Measurements from ENCODE around the gene ANKS6.

Gene ANKS6

DNA sequence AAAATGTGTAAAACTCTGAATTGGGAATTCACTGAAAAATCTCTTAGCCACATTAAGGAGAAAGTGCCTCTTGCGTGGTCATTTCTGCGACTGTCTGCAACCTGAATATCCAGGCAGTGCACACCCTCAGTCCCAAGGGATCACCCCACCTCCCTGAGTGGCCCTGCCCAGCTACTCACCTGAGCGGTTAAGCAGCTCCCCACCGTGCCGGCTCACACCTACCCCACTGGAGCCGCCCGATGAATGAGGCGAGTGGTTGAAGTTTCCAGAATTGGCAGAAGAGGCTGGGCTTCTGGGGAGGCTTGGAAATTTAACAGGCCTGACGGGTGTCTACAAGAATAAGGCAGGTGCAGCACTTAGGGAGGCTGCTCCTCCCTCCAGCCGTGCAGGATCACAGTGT lies 25.6 kb downstream of the ANKS6 start:
- FAIRE-seq, result no peak

DNA sequence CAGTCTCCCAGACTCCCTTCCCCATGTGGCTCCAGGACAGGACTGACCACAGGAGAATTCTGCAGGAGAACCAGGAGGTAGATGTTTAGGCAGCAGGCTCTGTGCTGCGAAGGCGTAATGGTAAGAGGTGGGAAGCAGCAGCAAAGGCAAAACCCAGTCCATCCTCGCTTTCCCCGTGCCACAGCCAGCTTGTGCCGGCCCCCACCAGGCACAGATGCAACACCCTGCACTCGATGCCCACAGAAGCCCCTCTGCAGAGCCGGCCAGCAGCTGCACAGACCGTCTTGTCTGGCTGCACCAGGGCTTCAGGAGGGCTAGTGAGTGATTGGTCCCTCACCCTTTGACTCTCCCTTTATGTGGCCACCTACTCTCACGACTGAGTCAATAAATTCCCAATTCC lies 28.0 kb downstream of the ANKS6 start:
- no peak for FAIRE-seq

DNA sequence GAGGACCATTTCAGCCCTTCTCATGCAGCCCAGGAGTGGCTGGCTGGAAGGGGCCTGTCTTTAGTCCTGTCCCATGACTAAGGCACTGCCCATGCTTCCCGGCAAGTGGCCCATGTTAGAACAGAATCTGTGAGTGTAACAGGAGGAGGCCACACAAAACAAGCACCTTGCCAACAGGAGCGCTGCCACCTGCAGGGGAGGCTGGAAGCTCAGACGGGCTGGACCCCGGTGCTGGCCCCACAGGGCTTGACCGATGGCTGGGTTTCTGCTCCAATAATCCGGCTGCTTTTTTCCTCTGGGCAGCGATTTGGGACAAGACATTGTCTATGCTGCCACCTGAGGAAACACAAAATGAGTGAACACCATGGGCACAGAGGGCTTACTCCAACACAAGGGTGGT lies 28.4 kb downstream of the ANKS6 start:
- no peak for FAIRE-seq

DNA sequence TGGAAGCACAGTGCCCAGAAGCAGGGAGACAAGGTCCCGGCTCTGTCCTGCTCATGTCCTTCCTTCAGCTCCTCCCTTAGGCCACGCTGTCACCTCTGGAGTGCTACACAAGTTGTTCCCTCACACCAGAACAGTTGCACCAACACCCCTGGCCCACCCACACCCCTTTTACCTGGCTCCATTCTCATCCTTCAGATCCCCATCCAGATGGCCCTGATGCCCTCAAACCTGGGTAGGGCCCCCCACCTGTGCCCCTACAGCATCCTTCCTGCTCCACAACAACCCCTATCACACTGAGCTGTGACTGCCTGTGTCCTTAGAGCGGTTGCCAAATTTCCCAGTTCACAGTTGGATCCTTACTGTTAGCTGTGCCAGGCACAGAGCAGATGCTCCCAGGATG lies 29.2 kb downstream of the ANKS6 start:
- FAIRE-seq, result no peak

DNA sequence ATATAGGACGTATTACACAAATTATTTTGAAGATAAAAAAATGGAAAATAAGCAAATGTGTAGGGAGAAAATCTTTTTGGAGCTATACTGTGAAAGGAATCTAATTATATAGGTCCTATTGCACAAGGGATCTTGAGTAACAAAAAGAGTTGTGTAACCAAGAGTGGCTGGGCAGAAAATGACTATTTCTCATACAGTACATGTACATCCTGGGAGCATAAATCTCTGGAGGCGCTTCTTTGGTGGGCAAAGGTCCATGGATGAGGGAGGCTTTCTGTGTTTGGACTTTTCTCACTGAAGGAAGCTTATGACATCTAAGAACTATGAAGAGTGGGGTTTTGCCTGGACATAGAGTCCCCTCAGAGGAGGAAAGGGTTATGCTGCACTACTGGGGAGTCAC lies 29.8 kb downstream of the ANKS6 start:
- no peak for FAIRE-seq

DNA sequence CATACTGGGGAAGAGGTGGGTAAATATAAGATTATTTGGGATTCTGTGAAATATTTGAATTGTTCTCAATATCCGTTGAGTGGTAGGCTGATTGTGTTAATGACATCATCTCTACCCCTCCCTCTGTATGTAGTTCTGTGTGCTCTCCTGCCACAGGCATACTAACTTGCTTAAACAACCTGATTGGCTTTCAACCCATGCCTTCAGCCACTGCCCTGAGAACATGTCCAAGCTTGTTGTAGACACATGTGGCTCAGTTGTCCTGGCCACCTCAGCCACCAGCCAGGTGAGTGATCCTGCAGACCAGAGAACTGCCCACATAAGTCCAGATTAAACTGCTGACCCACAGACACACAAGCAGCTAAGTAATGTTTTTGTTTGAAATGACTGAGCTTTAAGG lies 31.1 kb downstream of the ANKS6 start:
- FAIRE-seq, result no peak

DNA sequence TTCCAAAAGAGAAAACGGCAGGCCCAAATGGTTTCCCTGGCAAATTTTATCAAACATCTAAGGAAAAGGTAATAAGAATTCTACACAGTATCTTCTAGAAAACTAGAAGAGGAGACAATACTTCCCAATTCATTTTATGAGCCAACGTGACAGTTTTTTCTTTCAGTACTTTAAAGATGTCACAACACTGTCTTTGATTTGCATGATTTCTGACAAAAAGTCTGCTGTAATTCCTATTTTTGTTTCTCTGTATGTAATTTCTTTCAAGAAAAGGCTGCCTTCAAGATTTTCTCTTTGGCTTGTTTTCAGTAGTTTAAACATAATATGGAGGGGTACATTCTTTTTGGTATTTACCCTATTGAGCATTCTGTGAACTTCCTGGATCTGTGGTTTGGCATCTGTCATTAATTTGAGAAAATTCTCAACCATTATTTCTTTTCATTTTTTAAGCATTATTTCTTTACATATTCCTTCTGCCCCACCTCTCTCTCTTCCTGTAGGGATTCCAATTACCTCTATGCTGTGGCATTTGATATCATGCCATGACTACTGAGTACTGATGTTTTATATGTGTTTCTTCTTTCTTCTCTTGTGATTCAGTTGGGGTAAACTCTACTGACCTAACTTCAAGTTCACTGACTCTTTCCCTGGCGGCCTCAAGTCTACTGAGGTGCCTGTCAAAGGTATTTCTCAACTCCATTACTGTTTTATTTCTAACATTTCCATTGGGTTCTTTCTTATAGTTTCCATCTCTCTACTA lies 32.2 kb downstream of the ANKS6 start:
- no peak for FAIRE-seq

DNA sequence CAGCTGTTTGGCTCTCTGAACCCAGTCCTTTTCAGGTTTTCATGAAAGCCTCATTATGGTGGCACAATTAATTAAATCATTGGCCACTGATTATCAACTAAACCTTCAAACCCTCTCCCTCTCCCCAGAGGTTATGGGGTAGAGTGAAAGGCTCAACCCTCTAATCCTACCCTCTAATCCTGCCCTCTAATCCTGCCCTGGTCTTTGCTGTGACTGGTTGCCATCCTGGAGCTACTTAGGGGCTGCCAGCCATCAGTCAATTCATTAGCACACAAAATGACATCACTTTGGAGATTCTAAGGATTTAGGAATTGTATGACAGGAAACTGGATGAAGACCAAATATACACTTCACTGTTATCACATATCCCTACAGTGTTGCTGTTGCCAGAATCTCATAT lies 36.1 kb downstream of the ANKS6 start:
- no peak for FAIRE-seq

DNA sequence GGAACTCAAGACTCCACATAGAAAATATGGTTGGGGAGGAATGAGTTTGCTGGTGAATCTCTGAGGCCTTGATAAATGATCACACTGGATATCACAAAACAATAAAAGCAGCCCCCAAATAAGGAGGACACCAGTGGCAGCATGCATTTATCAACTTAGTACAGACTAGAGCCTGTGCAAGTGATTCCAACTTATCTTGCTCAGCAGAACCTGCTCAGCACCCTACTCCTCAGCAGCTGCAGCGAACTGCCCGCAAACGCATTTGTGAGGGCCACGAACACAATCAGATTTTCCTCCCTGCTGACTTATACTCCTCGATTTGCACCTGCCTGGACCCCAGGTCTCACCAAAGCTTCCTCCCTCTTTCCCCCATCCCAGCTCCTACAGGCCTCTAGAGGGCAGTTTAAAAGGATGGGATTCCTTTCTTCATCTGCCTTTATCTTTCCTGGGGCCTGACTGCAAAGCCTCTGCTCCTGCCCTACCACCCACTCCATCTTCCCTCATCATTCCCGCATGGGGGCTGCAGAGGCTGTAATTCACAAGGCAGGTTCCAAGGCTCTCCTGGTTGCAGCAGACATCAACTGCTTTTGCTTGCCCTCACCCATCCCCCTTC lies 41.2 kb downstream of the ANKS6 start:
- no peak for FAIRE-seq

DNA sequence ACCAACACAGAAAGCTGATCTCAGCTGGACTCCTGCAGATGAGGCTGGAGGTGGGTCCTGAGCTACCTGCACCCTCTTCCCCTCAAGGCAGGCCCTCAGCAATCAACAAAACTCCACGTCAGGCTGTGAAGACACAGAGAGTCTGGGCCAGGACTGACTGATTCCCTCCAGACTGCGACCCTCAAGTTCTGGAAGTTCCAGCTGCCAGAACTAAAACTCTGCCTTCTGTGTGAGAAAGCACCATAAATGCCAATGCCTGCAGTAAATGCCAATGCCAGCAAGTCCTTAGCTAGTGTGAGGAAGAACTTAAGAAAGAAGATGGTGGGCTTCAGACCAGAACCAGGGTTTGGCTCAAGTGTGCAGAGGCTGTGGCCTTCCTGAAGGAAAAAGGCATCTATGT lies 45.1 kb downstream of the ANKS6 start:
- no peak for FAIRE-seq

DNA sequence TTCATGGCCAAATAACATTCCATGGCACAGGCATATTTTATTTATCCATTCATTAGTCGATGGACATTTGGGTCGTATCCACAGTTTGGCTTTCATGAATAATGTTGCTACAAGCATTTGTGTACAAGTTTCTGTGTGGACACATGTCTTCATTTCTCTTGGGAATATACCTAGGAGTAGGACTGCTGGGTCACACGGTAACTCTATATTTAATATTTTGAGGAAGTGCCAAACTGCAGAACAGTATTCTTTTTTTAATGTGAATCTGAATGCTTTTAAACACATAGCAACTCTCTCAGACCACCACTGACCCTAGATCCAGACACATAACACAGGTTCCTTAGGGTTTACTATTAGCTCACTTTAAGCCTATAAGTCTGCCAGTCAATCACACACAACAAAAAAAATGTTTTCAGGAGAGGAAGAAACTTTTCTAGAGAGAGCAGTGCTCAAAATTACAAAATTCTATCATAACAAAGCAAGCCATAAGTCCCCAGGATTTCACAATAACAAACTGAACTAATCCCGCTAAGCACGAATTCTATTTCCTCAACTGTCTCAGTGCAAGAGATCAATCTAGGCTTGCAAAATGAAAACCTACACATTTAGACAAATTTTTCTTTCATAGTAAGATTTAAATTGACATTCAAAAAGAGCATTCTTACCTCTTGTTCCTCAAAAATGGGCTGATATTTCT lies 45.8 kb downstream of the ANKS6 start:
- no peak for FAIRE-seq

DNA sequence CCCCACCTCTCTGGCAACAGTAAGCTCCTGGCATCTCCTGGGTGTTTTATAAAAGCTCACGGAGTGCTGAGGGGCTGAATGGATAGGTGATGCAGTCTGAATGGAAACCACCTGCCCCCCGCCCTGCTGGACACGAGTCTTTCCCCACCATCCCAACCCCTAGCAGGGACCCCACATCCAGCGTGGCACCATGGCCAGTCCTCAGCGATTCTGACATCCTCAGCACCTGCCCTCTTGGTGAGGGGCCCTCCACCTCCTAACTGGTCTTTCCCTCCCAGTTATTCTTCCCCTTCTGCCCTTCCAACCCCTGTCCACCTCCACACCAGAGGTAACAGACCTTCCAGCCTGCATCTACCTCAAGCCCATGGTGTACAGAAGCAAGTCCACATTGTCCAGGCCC lies 48.9 kb downstream of the ANKS6 start:
- FAIRE-seq, result no peak

DNA sequence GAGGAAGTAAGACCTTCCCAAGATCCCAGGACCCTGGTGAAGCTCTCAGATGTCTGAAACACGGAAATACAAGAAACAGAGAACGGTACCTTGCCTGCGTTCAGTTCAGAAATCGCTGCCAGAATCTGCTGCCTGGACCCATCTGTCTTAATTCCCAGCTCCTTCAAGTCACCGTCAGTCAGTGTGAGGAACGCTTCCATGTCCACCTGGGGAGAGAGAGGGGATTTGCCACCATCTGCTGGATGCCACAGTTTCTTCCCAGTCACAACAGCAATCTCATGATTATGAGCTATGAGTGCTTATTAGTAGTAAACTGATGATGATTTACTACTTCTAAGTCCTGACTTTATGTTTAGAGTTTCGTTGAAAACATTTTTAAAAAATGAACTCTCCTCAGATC lies 50.9 kb downstream of the ANKS6 start:
- FAIRE-seq, result no peak

DNA sequence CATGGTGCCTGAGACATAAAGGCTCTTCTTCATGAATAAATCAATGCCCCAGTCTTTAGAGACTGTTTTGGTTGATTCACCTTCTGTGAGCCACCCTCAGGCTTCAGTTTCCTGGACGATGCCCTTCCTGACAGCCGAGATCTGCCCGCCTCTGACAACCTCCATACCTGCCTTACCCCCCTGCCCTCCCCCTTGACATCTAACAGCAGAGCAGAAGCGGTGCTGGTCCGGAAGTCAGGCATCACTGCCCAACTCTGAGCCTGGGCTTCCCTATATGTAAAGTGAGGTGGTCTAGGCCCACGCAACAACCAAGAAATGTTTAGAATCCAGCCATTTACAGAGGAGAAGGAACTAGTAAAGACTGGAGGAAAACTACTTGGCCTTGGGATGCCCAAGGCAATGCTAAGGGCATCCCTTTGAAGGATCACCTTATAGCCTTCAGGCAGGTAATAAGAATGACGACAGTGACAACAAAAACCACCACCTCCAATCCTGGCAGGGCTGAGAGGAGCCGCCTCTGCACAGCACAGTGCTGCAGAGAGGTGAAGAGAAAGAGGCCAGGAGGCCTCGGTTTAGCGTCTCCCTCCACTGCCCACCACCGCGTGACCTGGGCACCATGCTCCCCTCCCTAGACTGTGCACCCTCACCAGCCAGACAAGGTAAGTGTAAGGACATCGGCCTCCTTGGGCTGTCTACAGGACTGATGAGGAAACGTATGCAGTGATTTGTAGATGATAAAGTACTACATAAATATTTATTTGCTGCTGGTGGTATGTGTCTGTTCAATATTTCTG lies 52.3 kb downstream of the ANKS6 start:
- no peak for FAIRE-seq

DNA sequence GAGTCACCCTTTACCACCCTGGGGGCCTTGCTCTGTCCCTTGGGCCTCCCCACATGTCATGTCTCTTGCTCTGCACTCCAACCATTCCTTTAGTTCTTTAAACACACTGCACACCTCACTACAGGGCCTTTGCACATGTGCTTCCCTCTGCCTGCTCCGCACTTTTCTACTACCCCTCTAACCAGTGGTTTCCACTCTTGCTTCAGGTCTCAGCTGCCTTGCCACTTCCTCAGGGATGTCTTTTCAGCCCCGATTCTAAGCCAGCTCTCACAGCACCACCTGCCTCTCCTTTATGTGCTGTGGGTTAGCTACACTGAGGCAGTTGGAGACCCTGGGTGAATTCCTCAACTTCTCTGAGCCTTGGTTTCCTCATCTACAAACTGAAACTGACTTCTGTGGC lies 53.0 kb downstream of the ANKS6 start:
- FAIRE-seq, result no peak

DNA sequence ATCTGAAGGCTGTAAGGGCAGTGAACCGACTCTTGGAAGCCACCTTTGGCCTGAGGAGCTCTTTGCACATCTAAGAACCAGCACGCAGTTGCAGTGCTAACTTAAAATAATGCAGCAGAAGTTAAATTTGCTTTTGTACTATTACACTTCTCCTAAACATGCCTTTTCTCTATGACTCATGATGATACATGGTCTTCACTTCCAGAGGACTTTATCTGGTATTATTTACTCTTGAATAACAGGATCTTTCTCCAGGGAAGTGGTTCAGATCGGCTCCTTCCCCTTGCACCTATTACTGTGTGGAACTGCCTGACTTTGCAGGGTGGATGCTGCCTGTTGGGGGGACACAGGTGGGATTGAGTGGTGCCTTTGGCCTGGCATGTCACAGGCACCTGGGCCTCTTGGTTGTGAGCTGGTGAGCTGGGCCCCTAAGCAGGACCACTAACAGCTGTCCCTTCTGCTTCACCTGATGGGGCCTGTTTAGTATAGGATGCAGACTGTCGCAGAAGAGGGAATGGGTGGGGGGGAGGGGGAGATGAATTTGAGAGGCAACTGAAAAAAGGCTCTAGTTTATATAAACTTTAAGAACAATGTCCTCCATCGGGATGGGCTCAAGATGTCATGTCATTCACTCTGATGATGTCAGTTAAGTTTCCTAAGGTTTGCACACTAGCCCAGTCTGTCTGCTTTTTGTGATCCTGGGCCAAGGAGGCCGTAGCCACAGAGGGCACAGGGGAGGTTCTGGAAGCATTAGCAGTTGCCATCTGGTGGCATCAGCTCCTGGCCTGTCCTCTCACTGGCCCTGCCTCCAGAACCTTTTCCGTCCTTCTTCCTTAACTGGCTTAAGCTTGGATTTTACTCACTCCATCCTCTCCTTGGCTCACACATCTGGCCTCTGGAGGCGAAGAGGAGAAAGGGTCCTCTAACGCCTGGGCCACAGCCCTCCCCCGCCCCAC lies 53.8 kb downstream of the ANKS6 start:
- FAIRE-seq, result no peak

DNA sequence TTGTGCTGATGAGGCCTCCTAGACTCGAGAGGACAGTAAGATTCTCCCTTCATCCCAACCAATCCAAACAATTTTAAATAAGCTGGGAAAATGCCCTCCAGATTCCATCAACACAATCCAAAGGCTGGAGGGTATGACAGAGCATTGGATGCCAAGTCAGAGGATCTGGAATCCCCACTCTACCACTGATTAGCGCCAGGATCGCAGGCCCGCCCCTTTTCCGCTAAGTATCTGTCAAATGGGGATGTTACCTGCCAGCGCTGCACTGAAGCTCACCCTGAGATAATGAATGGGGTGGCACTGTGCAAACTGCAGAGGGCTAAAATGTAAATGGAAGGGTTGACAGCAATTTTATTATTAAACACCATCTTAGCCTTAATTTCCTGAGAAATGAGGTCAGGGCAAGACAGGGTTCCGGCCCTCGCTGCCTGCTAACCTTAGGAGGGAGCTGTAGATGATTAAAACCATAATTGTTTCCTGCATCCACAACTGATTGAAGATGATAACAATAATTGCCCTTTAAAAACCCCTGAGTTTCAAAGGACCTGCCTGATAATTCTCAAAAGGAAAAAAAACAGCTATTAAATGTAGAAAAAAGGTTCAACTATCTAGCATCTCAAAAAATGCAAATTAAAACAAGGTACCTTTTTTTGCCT lies 56.0 kb downstream of the ANKS6 start:
- FAIRE-seq, result no peak

DNA sequence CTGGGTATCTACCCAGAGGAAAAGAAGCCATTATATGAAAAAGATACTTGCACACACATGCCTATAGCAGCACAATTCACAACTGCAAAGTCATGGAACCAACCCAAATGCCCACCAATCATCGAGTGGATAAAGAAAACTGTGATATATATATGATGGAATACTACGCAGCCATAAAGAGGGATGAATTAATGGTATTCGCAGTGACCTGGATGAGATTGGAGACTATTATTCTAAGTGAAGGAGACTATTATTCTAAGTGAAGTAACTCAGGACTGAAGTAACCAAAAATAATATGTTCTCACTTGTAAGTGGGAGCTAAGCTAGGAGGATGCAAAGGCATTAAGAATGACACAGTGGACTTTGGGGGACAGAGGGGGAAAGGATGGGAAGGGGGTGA lies 57.6 kb downstream of the ANKS6 start:
- FAIRE-seq, result no peak

DNA sequence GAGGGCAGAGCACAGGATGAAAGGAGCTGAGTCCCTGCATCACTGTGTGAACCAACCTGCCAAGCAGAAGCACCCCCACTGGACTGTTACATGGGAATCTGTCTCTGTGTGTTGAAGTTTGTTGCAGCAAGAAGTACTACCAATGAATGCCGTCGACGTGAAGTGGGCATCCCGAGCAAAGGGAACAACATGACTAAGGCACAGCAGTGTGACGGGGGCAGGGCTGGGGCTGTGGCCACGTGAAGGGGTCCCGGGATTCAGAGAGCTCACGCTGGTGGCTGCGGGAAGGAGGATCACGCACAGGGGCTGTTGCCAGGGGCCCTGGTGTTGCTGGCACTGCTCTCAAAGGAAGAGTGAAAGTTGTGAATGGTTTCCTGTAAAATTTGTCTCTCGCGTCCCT lies 60.1 kb downstream of the ANKS6 start:
- FAIRE-seq, result no peak

DNA sequence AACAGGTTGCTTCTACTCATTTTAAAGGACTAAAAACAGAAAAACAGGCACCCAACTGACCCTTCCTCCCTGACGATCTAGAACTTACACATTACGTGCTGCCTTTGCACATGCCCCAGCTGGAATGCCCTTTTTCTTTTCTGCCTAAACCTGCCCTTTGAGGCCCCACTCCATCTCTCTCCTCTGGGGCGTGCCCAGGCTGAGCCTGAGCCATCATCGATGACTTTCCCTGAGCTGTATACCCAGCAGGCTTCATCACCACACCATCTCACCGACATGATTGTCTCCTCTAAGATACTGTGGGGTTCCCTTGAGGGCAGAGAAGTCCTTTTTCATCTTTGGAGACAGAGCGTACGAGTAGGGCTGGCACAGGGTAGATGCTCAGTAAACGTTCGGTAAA lies 63.6 kb downstream of the ANKS6 start:
- FAIRE-seq, result no peak

DNA sequence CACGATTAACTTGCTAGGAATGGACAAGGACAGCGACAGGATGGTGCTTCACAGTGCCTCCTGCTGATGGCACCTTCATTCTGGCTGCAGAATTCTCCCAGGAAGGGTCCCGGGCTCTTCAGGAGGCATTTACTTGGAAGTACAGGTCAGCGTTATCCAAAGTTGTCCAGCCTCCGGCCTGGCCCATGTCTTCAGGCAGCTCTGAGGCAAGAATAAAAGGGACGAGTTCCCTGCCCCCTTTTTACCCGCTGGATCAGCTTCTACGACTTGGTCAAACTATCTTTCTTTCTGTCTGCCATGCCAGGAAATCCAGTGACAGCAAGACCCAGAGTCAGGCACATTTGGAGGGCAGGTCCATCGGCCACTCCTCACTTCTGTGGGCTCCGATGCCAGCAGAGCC lies 64.3 kb downstream of the ANKS6 start:
- FAIRE-seq, result no peak

DNA sequence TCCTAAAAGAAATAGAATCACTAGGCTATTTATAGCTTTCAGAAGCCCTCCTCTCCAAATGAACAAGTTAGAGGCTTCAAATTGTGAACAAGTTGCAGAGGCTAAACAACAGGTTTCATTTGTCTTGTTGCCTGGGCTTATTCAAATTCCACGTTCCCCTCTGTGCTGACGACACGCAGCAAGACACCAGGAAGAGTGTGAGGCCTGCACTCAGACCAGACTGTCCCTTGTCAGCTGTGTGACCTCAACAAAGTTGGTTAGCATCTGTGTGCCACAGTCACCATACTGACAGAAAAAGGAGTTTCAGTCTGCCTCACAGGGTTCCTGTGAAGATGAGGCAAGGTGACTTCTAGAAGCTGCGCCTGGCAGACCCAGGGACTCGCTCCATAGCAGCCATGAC lies 65.5 kb downstream of the ANKS6 start:
- no peak for FAIRE-seq
